Measurements from ENCODE around the gene HTRA3.

HTRA3 gene

GRCh38 chr4:8269535-8270417 is at the start of gene HTRA3:
TSS of gene HTRA3 (plus strand) at chr4:8269754. CDS start at chr4:8269969, 215 bp downstream.
- DNase-seq (ENCODE audit: low read depth, low spot score): no peak

- DNase-seq (ENCODE audit: low read depth, low spot score): no peak
These were observed 48.7 kb upstream of the HTRA3 start for GRCh38 chr4:8220661-8221450.

- no peak for DNase-seq (ENCODE audit: low read depth, low spot score)
These were observed 48.1 kb upstream of the HTRA3 start for GRCh38 chr4:8221476-8221875.

GRCh38 chr4:8221985-8222384 is 47.6 kb upstream of the HTRA3 start:
- no peak for DNase-seq (ENCODE audit: low read depth, low spot score)

- DNase-seq (ENCODE audit: low read depth, low spot score): no peak
These were observed 46.8 kb upstream of the HTRA3 start for GRCh38 chr4:8222609-8223388.

- no peak for DNase-seq (ENCODE audit: low read depth, low spot score)
These were observed 45.1 kb upstream of the HTRA3 start for GRCh38 chr4:8224267-8224974.

- DNase-seq (ENCODE audit: low read depth, low spot score): no peak
These were observed 44.5 kb upstream of the HTRA3 start for GRCh38 chr4:8224975-8225625.

- DNase-seq (ENCODE audit: low read depth, low spot score): peak; percentile 51
These were observed 43.7 kb upstream of the HTRA3 start for GRCh38 chr4:8225706-8226443.

- no peak for DNase-seq (ENCODE audit: low read depth, low spot score)
These were observed 42.3 kb upstream of the HTRA3 start for GRCh38 chr4:8227201-8227770.

GRCh38 chr4:8227771-8228318 is 41.7 kb upstream of the HTRA3 start:
- DNase-seq (ENCODE audit: low read depth, low spot score): no peak

- DNase-seq (ENCODE audit: low read depth, low spot score): no peak
These were observed 41.0 kb upstream of the HTRA3 start for GRCh38 chr4:8228319-8229250.

GRCh38 chr4:8229331-8229975 is 40.1 kb upstream of the HTRA3 start:
- DNase-seq (ENCODE audit: low read depth, low spot score): no peak

GRCh38 chr4:8230033-8230432 is 39.5 kb upstream of the HTRA3 start:
- no peak for DNase-seq (ENCODE audit: low read depth, low spot score)

- no peak for DNase-seq (ENCODE audit: low read depth, low spot score)
These were observed 38.7 kb upstream of the HTRA3 start for GRCh38 chr4:8230891-8231290.

GRCh38 chr4:8231551-8232049 is 38.0 kb upstream of the HTRA3 start:
- DNase-seq (ENCODE audit: low read depth, low spot score): no peak

- no peak for DNase-seq (ENCODE audit: low read depth, low spot score)
These were observed 36.8 kb upstream of the HTRA3 start for GRCh38 chr4:8232748-8233147.

GRCh38 chr4:8233672-8234484 is 35.7 kb upstream of the HTRA3 start:
- DNase-seq (ENCODE audit: low read depth, low spot score): no peak
